HT-29 (cell line): ENCODE data around the gene TNNT2. TPM values are rescaled to one million over a fixed set of nuclear protein-coding genes. Genes with fewer than 3 reads are reported as not detected.
A peak's percentile ranks its signal among the peaks of the same experiment; 100 is the strongest.

ENCODE experiments used
- DNase-seq: peaks from one replicate; pipeline ENCODE4 v3.0.0-alpha.2; 2015; ENCODE audit warnings: low spot score
- total RNA-seq: library from RNA; depleted of rRNA; stranded (reverse); fragments of >200 nt; shearing (Covaris generic); gene quantifications from 2 replicates; pipeline ENCODE4 v1.2.3, GENCODE V29; 2014

The TNNT2 gene
- total RNA-seq, 1 experiment from 2014 or later: 0.46 TPM

DNA sequence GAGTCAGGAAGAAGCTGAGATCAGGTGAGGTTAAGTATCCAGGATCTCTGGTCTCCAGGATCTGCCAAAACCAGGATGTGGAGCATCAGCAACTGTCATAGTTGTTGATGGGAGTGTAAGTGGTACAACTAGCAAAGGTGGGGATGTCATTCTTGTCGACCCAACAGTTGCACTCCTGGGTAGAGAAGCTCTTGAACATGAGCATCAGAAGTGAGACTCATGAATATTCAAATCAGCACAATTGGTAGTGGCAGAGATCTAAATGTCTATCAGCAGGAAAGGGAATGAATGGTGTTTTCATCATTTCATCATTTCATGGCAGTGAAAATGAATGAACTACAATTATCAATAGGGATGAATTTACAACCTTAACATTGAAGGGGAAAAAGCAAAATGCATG is 25.9 kb upstream of the TNNT2 start:
- DNase-seq: no peak

DNA sequence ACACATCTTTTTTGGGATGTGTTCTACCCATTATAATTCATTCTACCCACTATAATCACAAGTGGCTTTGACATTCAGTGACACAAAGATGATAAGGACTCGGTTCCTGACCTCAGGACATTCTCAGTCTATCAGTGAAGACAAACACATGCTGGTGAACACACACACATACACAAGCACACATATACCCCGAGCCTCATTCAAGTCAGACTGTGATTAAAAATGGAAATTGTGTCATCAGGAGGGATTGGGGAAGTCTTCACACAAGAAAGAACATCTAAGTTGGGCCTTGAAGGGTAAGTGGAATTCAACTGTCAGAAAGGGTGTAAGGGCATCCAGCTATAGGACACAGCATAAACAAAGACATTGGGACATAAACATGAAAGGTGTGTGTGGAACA is 24.2 kb upstream of the TNNT2 start:
- DNase-seq: no peak

DNA sequence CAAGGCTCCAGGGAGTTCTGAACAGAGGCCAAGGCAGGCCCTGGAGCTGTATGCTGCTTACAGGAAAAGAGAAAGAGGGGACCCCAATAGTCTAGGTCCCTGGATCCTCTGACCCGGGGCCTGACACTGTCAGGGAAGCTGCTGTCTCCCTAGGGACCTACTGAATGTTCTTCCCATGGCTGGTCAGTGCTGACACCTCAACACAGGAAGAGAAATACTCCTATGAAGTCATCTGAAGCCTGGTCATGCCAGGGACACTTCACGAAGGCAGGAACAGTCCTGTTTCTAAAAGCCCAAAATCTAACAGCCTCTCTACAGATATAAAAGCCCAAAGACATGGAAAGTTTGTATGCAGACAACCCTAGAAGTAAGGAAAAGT is 23.4 kb upstream of the TNNT2 start:
- DNase-seq: no peak

DNA sequence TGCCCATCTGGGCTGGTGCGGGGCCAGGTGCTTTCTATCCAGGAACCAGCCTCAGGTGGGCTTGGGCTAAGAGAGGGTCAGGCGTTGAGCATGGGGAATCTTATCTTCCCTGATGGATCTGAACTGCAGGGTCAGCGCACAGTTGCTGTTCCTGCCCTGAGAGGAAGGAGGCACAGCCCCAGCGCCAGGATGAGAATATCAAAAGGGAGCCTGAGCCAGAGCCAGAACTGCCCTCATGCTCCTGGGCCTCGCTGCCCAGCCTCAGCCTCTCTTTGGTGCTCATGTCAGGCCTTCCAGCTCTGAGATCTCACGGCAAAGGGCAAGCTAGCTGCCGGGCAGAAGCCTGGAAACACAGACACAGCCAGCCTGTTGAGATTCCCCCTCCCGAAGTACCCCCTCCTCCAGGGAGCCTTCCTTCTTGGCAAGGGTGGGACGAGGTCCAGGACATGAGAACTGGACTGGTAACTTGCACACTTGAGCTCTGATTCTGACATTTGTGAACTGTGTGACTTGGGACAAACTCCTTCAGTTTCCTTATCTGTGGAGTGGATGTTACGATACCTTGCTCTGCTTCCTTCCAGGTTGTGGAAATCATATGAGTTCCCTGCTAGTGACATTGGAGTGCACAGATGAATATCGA is 22.9 kb upstream of the TNNT2 start:
- DNase-seq: no peak

DNA sequence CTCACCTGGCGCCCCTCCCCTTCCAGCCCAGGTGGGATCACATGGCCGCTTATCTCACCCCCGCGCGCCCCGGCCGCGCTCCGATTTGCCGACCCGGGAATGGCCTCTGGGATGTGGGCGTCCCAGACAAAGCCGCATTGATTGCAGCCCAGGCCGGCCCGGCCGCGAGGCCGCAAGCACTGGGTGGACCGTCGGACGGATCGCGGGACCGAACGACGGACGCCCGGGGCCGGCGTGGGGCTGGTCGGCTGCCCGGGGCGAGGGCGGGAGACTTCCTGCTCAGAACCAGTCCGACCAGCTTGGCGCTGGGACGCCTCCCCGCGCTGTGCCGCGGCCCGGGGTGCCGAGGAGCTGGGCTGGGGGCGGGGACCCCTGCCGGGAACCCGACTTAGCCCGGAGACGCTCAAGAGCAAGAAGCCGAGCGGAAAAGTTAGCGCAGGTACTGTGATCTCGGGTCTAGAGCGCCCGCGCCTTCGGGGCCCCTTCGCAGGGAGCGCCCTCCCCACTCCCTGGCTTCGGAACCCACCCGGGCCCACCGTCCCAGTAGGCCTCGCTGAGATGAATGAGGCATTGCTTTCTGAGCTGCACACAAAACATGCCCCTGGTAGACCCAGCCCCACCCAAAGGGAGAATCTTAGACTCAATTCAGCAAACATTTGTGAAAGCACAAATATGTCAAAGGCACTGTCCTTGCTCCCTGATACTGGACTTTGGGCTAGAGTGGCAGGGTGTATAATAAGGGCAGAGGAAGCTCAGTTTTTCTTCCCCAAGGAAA is 22.1 kb upstream of the TNNT2 start:
- peak; percentile 74 for DNase-seq

DNA sequence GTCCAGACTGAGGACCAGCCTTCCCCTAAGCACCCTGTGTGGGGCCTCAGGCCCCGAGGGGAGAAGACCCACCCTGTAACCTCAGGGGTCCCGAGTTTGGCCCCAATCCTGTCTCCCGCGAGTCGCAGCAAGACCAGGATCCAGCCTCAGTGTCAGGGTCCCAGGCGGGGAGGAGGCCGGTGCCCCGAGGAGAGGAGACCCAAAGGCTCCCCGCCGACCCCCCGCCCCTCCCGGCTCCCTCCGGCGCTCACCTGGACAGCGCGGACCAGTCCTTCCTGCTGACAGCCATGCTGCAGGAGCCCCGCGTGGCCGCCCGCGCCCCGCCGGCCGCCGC is 21.5 kb upstream of the TNNT2 start, which contains the start of gene LAD1:
Gene LAD1, minus strand, starts transcription at position 307 of the 334 bp plus-strand sequence. Its CDS starts 18 bp downstream, at position 289.
- no peak for DNase-seq

DNA sequence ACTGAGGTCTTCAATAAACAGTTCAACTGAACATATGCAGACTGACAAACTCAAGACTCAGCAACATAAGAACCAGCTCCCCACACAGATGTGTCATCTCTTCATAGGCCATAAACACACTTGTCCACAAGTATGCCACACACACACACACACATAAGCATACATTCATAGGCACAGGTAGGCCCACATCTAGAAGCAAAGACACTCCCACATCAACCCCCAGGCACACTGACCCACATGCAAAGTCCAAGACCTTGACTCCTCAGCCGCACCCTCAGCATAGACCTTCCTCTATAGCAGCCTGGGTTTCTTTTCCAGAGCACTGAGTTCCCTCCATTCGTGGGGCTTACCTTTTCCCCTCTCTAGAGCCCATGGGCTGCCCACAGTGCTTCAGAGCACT is 20.2 kb upstream of the TNNT2 start:
- peak; percentile 56 for DNase-seq

DNA sequence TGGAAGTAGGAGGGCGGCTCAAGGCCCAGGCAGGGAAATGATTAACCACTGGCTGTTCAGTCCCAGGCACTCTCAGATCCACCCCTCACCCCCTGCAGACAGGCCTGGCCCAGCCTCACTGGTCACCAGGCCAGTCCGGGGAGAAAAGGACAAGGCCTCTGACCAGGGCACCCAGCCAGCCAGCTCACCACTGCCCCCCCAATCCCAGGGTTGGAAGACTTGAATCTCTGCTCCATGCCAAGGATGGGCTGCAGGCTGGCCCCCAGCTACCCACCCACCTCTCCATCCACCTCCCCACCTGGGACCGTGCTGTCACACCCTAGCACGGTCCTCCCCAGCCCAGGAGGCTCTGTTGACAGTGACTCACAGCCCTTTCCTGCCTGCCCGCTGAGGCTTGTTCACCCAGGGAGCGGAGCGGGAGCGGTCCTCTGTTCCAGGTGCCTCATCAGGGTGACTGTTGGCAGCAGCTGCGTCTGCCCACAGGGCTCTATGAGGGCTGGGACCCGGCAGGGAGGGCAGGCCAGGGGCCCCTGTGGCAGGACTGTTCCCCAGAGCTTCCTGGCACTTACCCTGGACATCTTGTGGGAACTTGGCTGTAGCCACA is 19.5 kb upstream of the TNNT2 start:
- DNase-seq: peak; percentile 87

DNA sequence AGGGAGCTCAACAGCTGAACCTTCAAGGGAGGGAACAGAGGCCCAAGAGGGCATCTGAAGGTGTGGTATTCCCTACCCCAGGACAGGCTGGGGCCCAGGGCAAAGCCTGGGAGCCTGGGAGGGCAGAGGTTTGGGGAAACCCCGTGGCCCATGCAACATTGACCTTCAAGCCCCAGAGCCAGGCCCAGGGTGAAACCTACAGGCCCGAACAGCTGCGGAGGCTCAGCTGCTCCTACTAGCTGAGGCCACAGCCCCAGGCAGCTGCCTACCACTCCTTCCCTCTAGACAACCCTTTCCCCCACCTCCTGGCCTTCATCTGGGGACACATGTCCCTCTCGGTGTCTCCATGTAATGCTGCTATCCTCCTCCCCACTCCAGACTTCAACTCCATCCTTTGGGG is 18.5 kb upstream of the TNNT2 start:
- no peak for DNase-seq

DNA sequence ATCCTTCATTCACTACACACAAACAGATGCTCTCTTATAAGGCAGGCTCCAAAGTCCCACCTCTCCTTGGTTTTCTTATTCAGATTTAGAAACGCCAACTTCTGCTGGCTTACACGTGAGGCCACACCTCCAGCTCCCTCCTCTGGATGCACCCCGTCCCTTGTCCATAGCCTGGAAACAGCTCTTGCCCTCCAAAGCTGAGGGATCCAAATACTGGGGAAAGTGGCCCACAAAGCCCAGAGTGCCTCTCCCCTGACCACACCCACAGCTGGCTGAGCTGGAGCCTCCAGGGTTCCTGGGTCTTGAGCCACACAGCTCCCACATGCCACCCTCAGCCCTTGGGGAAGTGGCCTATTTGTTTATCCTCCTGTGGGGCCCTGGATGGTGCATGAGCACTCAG is 17.1 kb upstream of the TNNT2 start:
- no peak for DNase-seq

DNA sequence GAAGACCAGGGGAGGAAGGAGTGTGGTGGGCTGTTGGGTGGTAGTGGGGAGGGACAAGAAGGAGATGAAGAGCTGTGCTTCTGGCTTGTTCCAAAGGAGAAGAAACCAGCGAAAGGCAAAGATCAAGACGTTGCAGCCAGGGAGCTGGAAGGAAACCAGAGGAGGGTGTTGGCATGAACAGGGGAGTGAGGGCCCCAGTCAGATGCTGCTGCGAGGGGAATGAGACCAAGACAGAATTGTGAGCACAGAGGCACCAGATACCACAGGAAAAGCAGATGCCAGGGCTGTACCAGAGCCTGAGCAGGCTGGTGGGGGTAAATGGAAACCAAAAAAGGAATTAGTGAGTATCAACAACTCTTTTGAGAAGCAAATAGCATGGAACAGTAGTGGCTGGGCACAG is 15.6 kb upstream of the TNNT2 start:
- DNase-seq: no peak

DNA sequence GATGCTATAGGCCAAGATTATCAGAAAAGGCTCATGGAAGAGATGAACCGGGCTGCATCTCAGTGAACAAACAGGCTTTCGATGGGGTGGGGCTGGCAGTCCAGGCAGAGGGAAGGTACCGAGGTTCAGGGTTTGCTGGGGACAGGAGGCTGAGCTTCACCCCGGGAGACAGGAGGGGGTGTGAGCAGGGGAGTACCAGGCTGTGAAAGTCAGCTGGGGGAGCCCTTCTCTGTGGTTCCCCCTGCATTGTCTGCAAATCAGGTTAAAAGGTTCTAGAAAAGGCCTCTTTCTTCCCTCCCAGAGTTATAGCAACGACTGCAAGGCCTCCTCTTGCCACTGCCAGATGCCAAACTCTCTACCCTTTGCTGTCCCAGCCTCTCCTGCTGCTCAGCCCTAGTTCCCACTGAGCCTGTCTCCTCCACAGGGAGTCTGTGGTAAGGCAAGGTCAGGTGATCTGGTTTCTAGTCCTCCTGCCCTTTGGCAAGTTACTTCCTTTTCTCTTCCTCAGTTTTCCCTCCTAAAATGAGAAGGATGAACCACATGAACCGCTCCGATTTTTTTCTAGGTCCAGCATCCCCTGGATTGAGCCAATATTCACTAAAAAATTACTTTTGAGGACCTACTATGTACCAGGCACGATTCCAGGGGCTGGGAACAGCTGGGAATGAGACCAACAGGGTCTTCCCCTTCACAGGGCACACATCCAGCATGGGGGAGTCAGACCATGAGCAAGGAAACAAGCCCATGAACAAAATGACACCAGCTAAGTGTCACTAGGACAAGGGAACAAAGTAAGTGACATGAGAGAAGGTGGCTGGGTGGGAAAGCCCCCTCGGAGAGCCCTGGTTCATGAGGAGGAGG is 14.4 kb upstream of the TNNT2 start:
- no peak for DNase-seq

DNA sequence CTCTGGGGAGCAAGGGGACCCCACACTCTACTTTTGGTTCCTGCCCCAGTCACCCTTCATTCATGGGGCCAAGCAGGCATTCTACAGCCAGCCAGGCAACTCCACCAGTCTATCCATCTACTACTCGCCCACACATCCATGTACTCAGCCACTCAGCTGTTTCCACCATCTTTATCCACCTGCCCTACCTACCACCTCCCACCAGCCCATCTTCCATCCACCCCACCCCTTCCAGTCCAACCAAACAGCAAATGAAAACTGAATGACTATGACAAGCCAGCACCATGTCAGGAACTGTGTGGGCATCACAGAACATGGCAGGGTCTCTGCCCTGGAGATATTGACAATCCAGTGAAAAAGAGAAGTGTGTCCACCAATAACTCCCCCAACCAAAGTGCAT is 13.7 kb upstream of the TNNT2 start:
- no peak for DNase-seq

DNA sequence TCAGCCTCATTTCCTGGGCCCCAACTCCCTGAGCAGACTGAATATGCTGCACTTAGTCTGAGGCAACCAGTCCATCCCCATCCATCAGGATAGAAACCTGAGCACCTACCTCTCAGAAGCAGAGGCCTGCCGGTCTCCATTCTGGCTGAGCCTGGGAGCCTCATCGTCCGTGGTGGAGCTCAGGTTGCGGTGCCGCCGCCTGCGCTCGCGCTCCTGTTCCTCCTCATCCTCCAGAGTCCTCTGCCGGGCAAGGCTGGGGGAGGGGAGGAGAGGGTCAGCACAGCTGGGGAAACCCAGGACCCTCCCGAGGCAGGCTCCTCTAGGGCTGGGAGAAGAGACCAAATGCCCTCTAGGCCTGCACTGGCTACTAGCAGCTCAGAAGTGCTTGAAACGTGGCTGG is 11.6 kb upstream of the TNNT2 start:
- DNase-seq: no peak

DNA sequence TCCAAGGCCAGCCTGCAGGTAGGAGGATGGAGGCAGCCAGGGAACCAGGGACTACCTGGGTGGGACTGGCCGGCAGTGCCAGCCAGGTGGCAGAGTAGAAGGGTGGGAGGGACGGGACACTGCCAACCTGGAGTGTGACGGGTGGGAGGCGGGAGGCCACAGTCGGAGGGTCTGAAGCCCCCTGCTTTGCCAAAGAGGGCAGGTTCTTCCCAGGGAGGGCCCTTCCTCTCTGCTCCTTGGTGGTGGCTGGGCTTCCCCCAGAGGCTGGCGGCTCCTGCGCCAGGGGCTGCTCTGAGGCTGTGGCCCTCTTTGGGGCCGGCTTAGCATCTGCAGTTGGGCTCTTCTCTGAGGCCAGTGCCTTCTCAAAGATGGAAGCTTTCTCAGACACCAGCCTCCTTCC is 8.7 kb upstream of the TNNT2 start:
- no peak for DNase-seq

DNA sequence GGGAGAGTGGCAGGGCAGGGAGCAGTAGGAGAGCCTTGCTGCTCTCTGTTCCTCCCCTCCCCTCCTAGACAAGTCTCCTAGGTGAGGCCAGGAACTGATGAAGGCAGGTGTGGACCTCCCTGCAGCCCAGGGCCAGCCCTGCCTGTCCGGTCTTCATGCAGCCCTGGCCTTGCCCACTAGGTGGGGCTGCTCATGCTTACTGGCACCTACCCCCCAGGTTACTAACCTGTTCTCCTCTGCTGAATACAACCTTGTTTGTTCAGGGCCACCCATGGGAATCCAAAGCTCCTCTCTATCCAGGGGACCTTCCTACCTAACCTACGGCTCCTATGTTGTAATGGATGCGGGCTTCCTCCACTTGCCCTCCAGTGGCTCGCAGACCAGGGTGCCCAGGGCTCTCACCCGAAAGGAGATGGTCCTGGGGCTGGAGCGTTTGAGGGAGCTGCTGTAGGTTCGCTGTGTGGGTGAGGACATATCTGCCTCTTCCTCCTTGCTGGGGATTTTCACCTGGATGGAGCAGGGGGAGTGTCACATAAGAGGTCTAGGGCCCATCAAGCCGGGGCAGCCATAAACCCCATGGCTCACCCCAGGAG is 7.9 kb upstream of the TNNT2 start:
- DNase-seq: peak; percentile 82

DNA sequence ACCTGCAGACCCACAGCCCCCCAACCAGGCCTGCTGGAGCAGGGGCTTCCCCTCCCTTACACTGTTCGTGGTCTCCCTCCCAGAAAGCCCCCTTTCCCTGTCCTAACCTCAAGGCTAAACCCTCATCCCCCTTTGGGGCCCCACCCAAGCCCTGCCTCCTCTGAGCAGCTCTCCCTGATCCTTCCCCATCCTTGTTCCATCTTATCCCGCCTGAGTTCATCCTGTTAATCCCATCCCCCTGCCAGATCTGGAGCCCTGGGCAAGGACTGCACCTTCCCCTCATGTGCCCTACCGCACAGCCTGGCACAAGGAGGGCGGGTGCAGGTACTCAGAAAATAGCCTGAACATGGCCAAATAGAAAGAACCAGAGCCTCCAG is 6.9 kb upstream of the TNNT2 start:
- no peak for DNase-seq

DNA sequence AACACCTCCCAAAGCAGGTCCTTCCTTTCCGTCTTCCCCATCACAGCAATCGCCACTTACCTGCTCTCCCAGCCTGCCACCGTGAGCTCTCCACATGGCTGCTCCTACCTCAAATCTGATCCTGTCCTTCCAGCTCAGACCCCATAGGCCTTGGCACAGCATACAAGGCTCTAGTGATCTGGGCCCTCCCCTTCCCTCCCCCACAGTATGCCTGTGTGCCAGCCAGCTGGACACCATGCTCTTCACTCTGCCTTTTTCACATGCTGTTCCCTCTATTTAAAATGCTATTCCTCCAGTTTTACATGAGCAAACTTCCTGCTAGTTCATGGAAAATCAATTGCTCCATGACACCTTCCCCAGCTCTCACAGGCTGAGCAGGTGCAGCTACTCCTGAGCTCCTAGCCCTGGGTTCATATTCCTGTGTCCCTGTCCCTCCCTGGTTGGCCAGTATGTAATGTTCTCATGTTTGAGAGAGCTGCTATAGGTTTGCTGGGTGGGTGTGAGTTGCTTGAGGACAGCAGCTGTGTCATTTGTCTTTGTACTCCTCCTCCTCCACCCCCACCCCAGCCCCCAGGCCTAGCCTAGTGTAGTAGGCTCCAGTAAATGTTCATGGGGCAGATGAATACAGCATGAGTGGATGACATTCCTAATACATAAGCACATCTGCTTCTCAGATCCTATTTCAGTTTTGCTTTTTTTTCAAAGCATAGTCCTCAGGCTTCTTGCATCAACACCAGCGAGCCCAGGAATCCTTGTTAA is 6.3 kb upstream of the TNNT2 start:
- no peak for DNase-seq

DNA sequence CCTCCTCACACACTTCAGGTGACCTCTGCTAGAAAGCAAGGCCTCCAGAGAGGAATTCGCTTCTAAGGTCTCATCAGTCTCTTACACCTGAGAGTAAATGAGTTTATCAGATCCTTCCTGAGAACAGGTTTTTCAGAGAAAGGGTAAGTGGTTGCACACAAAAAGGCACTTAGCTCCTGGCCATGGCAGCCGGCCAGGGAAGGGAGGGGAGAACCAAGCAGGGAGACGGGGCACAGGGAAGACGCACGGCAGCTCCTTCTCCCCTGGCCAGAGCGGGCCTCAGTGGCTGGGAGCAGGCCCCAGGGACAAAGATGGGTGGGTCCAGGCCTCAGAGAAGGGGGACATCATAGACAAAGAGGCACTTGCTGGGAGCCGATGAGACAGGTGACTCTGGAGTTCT is 3.6 kb upstream of the TNNT2 start:
- DNase-seq: no peak

DNA sequence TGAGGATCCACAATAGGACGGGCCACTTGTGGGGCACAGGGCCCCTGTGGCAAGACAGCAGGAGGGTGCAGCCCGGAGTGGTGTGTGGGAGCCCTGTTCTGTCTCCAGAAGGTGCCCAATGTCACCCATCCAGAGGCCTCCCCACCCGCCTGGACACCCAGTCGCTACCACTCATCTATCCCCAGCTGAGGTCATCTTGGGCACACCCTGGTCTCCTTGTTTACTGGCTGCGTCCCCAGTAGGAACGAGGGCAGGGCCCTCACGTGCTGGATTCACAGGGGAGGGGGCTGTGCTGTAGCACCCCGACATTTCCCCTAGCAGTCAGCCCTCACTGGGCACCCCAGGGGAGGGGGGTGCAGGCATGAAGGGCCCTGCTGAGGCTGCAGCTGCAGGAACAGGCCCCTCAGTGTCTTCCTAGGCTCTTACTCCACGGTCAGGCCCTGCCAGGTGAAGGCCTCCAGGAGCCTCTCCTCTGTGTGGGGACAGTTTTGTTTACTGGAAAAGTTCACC is 2.3 kb upstream of the TNNT2 start:
- peak; percentile 11 for DNase-seq

DNA sequence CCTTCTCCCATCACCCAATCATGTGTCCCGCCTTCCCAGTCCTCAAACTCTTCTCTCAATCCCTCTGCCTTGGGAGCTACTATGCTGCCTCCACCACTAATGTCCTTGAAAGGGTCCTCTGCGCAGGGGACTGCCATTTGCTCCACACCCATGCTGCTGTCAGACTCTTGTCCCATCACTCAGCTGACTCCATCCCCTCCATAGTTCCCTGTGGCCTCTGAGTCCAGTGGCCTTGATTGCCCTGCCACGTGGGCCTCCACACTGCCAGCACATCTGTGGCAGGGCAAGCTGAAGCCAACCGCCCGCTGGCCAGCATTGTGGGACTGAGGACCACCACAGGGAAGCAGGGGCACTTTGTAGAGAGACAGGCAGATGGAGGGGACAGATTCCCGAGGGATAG is 1.3 kb upstream of the TNNT2 start:
- peak; percentile 12 for DNase-seq
